Hepatocyte (in vitro differentiated cells): ENCODE results near the gene TLX2. TPM values are rescaled to one million over a fixed set of nuclear protein-coding genes. Genes with fewer than 3 reads are reported as not detected.

Source experiments
- DNase-seq: peaks from one replicate; pipeline ENCODE4 v3.0.0-alpha.2; 2016; ENCODE audit warnings: low spot score
- H2AFZ ChIP-seq: fragments of 200-600 bp; sonication (generic); 2 replicates; pipeline ENCODE4 v1.6.0; 2016; ENCODE audit warnings: antibody characterized with exemption, mild to moderate bottlenecking
- H3K27ac ChIP-seq: fragments of 200-600 bp; sonication (generic); 2 replicates; pipeline ENCODE4 v1.5.1; 2016; ENCODE audit warnings: mild to moderate bottlenecking
- H3K27me3 ChIP-seq: fragments of 200-600 bp; sonication (generic); 2 replicates; pipeline ENCODE4 v1.6.1; 2016
- H3K36me3 ChIP-seq: fragments of 200-600 bp; sonication (generic); replicated peaks from 2 replicates; pipeline ENCODE4 v1.5.1; 2016; ENCODE audit warnings: low read depth; ENCODE audit not compliant: insufficient read depth
- H3K4me1 ChIP-seq: fragments of 200-600 bp; sonication (generic); 2 replicates; pipeline ENCODE4 v1.5.1; 2016; ENCODE audit warnings: mild to moderate bottlenecking, moderate library complexity; ENCODE audit not compliant: insufficient read depth
- H3K4me2 ChIP-seq: fragments of 200-600 bp; sonication (generic); 2 replicates; pipeline ENCODE4 v1.6.0; 2016
- H3K4me3 ChIP-seq: fragments of 200-600 bp; sonication (generic); 2 replicates; pipeline ENCODE4 v1.5.1; 2016; ENCODE audit warnings: mild to moderate bottlenecking
- H3K79me2 ChIP-seq: fragments of 200-600 bp; sonication (generic); 2 replicates; pipeline ENCODE4 v1.6.0; 2017; ENCODE audit warnings: mild to moderate bottlenecking
- H3K9me2 ChIP-seq: fragments of 200-600 bp; sonication (generic); replicated peaks from 2 replicates; pipeline ENCODE4 v1.6.0; 2017; ENCODE audit warnings: mild to moderate bottlenecking; ENCODE audit not compliant: insufficient read depth
- H3K9me3 ChIP-seq: fragments of 200-600 bp; sonication (generic); 2 replicates; pipeline ENCODE4 v1.5.1; 2016; ENCODE audit warnings: low read depth, mild to moderate bottlenecking
- H4K20me1 ChIP-seq: fragments of 200-600 bp; sonication (generic); 2 replicates; pipeline ENCODE4 v1.6.0; 2016; ENCODE audit warnings: mild to moderate bottlenecking; ENCODE audit not compliant: insufficient read depth, poor library complexity, severe bottlenecking
- EZH2 ChIP-seq: fragments of 200-600 bp; sonication (generic); IDR thresholded peaks from 2 replicates; pipeline ENCODE4 v1.6.1; 2016; ENCODE audit warnings: antibody characterized with exemption, mild to moderate bottlenecking, borderline replicate concordance
- EZH2phosphoT487 ChIP-seq: fragments of 200-600 bp; sonication (generic); IDR thresholded peaks from one replicate; pipeline ENCODE4 v1.6.1; 2018; ENCODE audit warnings: antibody characterized with exemption, mild to moderate bottlenecking, low read depth, moderate library complexity; ENCODE audit not compliant: unreplicated experiment, severe bottlenecking
- WGBS: methylation state at CpG from one replicate; pipeline ENCODE4 v1.1.6; 2016; ENCODE audit warnings: low lambda C conversion rate; ENCODE audit errors: missing lambda C conversion rate; 5-methylcytosine and 5-hydroxymethylcytosine counted together
- polyA plus RNA-seq: library from polyadenylated mRNA; unstranded; fragments of >200 nt; fragmentation: Nextera tagmentation; extraction: Ambion mirVana; gene quantifications from 2 replicates; pipeline ENCODE4 v1.2.1, GENCODE V29; 2016
- total RNA-seq: library from RNA; depleted of rRNA; stranded (reverse); fragments of >200 nt; gene quantifications from 2 replicates; pipeline ENCODE4 v1.2.3, GENCODE V29; 2014
- TF ChIP-seq, protein P1 (sequence below): fragments of 200-600 bp; sonication (generic); IDR thresholded peaks from 2 replicates; pipeline ENCODE4 v1.5.1; 2016; ENCODE audit warnings: antibody characterized with exemption, mild to moderate bottlenecking; ENCODE audit not compliant: poor library complexity

The TLX2 gene
- total and polyA plus RNA-seq, 2 experiments from 2014 or later: not detected

GRCh38 chr2:74491648-74492544, 22.4 kb upstream of the TLX2 start:
- H3K9me3 ChIP-seq: no peaks in the 10 kb centered on the region
- H3K36me3 ChIP-seq: no peaks in the 10 kb centered on the region
- TF ChIP-seq, protein P1, sequence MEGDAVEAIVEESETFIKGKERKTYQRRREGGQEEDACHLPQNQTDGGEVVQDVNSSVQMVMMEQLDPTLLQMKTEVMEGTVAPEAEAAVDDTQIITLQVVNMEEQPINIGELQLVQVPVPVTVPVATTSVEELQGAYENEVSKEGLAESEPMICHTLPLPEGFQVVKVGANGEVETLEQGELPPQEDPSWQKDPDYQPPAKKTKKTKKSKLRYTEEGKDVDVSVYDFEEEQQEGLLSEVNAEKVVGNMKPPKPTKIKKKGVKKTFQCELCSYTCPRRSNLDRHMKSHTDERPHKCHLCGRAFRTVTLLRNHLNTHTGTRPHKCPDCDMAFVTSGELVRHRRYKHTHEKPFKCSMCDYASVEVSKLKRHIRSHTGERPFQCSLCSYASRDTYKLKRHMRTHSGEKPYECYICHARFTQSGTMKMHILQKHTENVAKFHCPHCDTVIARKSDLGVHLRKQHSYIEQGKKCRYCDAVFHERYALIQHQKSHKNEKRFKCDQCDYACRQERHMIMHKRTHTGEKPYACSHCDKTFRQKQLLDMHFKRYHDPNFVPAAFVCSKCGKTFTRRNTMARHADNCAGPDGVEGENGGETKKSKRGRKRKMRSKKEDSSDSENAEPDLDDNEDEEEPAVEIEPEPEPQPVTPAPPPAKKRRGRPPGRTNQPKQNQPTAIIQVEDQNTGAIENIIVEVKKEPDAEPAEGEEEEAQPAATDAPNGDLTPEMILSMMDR: no peak
- TF ChIP-seq EZH2phosphoT487 (no peak), EZH2 (no peak)
- WGBS: 95% methylated on average over 12 of the region's 12 CpGs
- no peak overlapping the region for H3K4me3 ChIP-seq
- H3K27ac ChIP-seq: no peak overlapping the region
- no peaks in the 10 kb centered on the region for H3K4me1 ChIP-seq
- H4K20me1 ChIP-seq: no peaks in the 10 kb centered on the region
- no peaks in the 10 kb centered on the region for H3K79me2 ChIP-seq
- H3K27me3 ChIP-seq: peaks cover 7% of the 10 kb centered on the region
- no peak overlapping the region for H3K4me2 ChIP-seq
- no peak overlapping the region for H2AFZ ChIP-seq
- H3K9me2 ChIP-seq: no peaks in the 10 kb centered on the region
- DNase-seq: no peak

DNA sequence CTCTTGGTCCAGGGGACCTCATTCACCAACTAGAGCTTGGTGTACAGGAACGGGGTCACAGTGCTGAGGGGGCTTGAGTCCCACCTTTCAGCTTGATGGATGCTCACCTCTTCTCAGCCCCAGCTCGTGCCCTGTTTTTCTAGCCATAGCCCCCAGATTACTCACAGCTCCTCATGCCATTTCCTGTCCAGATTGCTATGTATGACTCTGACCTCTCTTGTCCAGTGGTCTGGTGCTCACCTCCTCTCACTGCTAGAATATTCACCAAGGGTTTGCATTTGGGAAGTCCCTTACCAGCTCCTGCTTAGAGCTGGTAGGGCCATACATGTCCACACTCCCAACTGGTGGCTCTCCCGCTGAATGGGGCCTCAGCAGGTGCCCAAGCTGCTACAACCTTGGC, 20.7 kb upstream of the TLX2 start:
- no peak overlapping the region for H3K4me3 ChIP-seq
- no peak overlapping the region for H3K27ac ChIP-seq
- H3K36me3 ChIP-seq: no peaks in the 10 kb centered on the region
- H3K79me2 ChIP-seq: no peaks in the 10 kb centered on the region
- H3K9me2 ChIP-seq: no peaks in the 10 kb centered on the region
- no peak overlapping the region for H3K4me2 ChIP-seq
- TF ChIP-seq EZH2 (no peak), EZH2phosphoT487 (no peak)
- TF ChIP-seq, protein P1: no peak
- H3K4me1 ChIP-seq: peaks cover 12% of the 10 kb centered on the region
- DNase-seq: no peak
- no peaks in the 10 kb centered on the region for H3K9me3 ChIP-seq
- 92% methylated on average over 3 of the region's 3 CpGs for WGBS
- H3K27me3 ChIP-seq: peaks cover 24% of the 10 kb centered on the region
- H4K20me1 ChIP-seq: no peaks in the 10 kb centered on the region
- H2AFZ ChIP-seq: no peak overlapping the region

GRCh38 chr2:74495440-74495839, 18.8 kb upstream of the TLX2 start:
- H4K20me1 ChIP-seq: no peaks in the 10 kb centered on the region
- H3K4me3 ChIP-seq: no peak overlapping the region
- TF ChIP-seq EZH2phosphoT487 (no peak), EZH2 (no peak)
- TF ChIP-seq, protein P1: no peak
- H3K27me3 ChIP-seq: peaks cover 42% of the 10 kb centered on the region
- no peaks in the 10 kb centered on the region for H3K79me2 ChIP-seq
- no peaks in the 10 kb centered on the region for H3K9me3 ChIP-seq
- H3K4me2 ChIP-seq: no peak overlapping the region
- H3K27ac ChIP-seq: no peak overlapping the region
- H2AFZ ChIP-seq: no peak overlapping the region
- no peaks in the 10 kb centered on the region for H3K36me3 ChIP-seq
- peaks cover 28% of the 10 kb centered on the region for H3K4me1 ChIP-seq
- no peaks in the 10 kb centered on the region for H3K9me2 ChIP-seq
- no peak for DNase-seq
- WGBS: 93% methylated on average over 1 of the region's 1 CpG
